PC-9 (cell line): ENCODE results near the gene GDF7.

ENCODE experiments used
- EZH2 ChIP-seq: fragments of 200-600 bp; sonication (generic); IDR thresholded peaks from 2 replicates; pipeline ENCODE4 v1.8.0; 2017; ENCODE audit warnings: antibody characterized with exemption, low read depth
- TF ChIP-seq, protein P1 (sequence below): fragments of 200-600 bp; sonication (generic); conservative IDR thresholded peaks from 2 replicates; pipeline ENCODE4 v1.6.1; 2017; ENCODE audit warnings: mixed run types, antibody characterized with exemption, mild to moderate bottlenecking, moderate library complexity

DNA sequence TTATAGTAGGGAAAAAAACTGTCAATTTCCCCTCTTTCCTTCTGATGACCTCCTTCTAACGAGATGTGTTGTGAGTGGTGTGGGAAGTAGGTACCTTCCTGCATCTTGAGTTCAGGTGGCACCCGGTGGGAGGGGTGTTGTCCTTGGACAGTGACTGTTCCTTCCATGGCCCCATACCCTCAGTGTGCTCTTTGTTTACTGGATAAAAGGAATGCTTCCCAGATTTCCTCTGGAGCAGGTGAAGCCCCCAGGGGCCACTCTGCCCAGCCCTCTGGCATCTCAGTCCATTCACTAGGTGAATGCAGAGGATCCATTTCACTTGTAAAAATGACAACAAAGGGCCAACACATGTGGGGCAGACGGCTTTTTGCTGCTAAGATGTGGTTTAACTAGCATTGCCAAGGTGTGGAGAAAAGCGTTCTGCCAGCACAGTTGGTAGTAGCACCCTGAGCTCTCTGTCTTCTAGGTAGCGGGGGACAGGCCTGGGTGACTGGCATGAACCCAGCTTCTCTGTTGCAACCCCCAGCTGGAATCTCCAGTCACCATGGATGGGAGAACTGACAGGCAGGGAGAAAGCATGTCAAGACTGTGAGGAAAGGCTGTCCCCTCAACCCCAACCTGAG lies 6.9 kb downstream of the GDF7 start:
- TF ChIP-seq, protein P1, sequence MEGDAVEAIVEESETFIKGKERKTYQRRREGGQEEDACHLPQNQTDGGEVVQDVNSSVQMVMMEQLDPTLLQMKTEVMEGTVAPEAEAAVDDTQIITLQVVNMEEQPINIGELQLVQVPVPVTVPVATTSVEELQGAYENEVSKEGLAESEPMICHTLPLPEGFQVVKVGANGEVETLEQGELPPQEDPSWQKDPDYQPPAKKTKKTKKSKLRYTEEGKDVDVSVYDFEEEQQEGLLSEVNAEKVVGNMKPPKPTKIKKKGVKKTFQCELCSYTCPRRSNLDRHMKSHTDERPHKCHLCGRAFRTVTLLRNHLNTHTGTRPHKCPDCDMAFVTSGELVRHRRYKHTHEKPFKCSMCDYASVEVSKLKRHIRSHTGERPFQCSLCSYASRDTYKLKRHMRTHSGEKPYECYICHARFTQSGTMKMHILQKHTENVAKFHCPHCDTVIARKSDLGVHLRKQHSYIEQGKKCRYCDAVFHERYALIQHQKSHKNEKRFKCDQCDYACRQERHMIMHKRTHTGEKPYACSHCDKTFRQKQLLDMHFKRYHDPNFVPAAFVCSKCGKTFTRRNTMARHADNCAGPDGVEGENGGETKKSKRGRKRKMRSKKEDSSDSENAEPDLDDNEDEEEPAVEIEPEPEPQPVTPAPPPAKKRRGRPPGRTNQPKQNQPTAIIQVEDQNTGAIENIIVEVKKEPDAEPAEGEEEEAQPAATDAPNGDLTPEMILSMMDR, result no peak
- no peak for TF ChIP-seq EZH2
